ENCODE results near the gene FBXO24. TPM values are rescaled to one million over a fixed set of nuclear protein-coding genes. Genes with fewer than 3 reads are reported as not detected.

Gene FBXO24
- total RNA-seq, 2 experiments from 2014 or later = 0.16 to 1.7 TPM

DNA sequence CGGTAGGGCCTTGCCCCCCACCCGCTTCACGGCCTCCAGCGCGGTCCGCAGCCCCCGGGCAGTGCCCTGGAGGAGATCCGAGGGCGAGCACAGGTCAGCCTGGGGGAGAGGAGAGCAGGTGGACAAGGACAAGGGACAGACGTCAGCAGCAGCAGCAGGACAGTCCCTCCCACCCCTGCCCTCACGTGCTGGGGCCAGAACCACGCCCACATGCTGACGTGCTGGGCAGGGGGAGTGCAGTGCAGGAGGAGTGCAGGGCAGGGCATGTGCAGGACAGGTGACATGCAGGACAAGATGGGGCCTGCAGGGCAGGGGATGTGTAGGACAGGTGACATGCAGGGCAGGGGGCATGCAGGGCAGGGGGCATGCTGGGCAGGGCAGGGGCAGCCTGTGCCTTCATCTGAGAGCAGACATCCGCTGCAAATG lies 10.9 kb upstream of the FBXO24 start:
- peaks cover 59% of the 10 kb centered on the region for H3K36me3 ChIP-seq (ENCODE audit: insufficient read depth, low read length)
- intact Hi-C loops (cut with micrococcal nuclease; ENCODE audit: unreplicated experiment) = no loop called here
- no peak overlapping the region for H3K27ac ChIP-seq (ENCODE audit: low read depth, low read length, poor library complexity, severe bottlenecking)
- no peak for TF ChIP-seq CTCF (conservative IDR thresholded peaks at IDR 0.05; ENCODE audit: low read length)
- no peak for TF ChIP-seq EZH2phosphoT487 (IDR thresholded peaks at IDR 0.05; ENCODE audit: borderline replicate concordance, low read depth, low read length)
- H3K9me2 ChIP-seq (ENCODE audit: insufficient read depth, low read length) = no peaks in the 10 kb centered on the region
- no peaks in the 10 kb centered on the region for H3K79me2 ChIP-seq (ENCODE audit: insufficient read depth, low read depth, low read length)
- no peak overlapping the region for H3K4me2 ChIP-seq (ENCODE audit: low read length)
- no peak for DNase-seq (ENCODE audit: low spot score)
- CTCF ChIA-PET (ENCODE audit: unreplicated experiment) = no interaction called here
- H4K20me1 ChIP-seq (ENCODE audit: insufficient read depth, low read length) = no peaks in the 10 kb centered on the region
- BruUV-seq (replicated peaks) = no TSS peak
- POLR2A ChIA-PET = no interaction called here
- H3K4me1 ChIP-seq (ENCODE audit: insufficient read depth, low read length, poor library complexity, severe bottlenecking) = peaks cover 19% of the 10 kb centered on the region
- no peaks in the 10 kb centered on the region for H3K9me3 ChIP-seq (ENCODE audit: low read length)
- no peak overlapping the region for H2AFZ ChIP-seq (ENCODE audit: low read length)
- no peak overlapping the region for H3K4me3 ChIP-seq (ENCODE audit: low read depth, low read length, poor library complexity, severe bottlenecking)

DNA sequence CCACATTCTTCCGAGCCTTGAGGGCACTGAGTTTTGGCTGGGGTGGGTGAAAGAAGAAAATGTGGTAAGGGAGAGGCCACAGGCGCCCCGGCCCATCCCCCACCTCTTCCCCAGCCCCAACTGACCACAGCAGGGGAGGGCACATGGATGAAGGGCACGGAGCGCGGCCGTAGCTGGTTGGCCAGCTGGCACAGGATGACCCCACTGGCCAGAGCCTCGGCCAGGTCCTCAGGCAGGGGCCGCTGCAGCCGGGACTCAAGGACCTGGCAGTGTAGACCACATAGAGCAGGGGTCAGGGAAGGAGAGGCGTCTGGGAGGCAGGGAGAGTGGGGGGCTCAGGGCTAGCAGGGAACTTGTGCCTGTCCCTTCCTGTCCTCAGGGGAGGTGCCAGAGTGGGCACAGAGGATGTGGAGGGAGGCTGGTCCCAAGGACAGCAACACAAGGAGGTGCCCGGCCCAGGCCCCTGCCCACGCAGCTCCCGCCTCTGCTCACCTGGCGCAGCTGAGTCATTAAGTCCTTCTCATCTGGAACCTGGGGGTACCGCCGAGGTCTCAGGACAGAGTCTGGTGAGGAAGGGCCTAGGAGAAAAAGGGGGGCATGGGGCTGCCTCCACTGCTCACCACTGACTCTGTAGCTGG lies 10.3 kb upstream of the FBXO24 start:
- CTCF ChIA-PET (ENCODE audit: unreplicated experiment) = no interaction called here
- TF ChIP-seq EZH2phosphoT487 (IDR thresholded peaks at IDR 0.05; ENCODE audit: borderline replicate concordance, low read depth, low read length) = no peak
- TF ChIP-seq CTCF (conservative IDR thresholded peaks at IDR 0.05; ENCODE audit: low read length) = no peak
- Histone ChIP-seq H3K79me2 (ENCODE audit: insufficient read depth, low read depth, low read length) (no peaks in the 10 kb centered on the region), H4K20me1 (ENCODE audit: insufficient read depth, low read length) (no peaks in the 10 kb centered on the region), H3K36me3 (ENCODE audit: insufficient read depth, low read length) (peaks cover 65% of the 10 kb centered on the region), H3K9me2 (ENCODE audit: insufficient read depth, low read length) (no peaks in the 10 kb centered on the region), H3K9me3 (ENCODE audit: low read length) (no peaks in the 10 kb centered on the region), H2AFZ (ENCODE audit: low read length) (no peak overlapping the region), H3K4me2 (ENCODE audit: low read length) (no peak overlapping the region), H3K4me3 (ENCODE audit: low read depth, low read length, poor library complexity, severe bottlenecking) (no peak overlapping the region), H3K4me1 (ENCODE audit: insufficient read depth, low read length, poor library complexity, severe bottlenecking) (peaks cover 12% of the 10 kb centered on the region), H3K27ac (ENCODE audit: low read depth, low read length, poor library complexity, severe bottlenecking) (no peak overlapping the region)
- DNase-seq (ENCODE audit: low spot score) = no peak
- intact Hi-C loops (cut with micrococcal nuclease; ENCODE audit: unreplicated experiment) = no loop called here
- no TSS peak for BruUV-seq (replicated peaks)
- POLR2A ChIA-PET = no interaction called here

DNA sequence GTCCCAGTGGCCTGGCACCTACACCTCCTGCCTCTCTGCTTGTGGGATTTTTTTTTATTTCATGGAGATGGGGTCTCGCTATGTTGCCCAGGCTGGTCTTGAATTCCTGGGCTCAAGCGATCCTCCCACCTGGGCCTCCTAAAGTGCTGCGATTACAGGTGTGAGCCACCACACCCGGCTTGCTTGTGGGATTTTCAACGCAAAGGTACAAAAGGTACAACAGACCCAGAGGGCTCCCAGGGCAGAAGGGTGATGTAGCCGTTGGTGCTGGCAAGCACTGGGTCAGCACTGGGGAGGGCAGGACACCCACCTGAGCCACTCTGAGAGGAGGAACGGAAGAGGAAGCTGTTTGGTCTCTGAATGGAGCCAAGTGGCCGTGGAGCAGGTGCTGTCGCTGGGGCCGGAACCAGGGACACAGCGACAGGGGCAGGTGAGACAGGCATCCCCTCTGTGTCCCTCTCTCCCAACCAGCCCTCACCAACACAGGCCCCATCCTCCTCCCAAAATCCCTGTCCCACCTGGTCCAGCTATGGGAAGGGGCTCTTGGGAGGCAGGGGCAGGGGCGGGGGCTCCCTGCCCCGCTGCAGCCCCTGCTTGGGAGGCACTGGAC lies 9.6 kb upstream of the FBXO24 start:
- Histone ChIP-seq H2AFZ (ENCODE audit: low read length) (no peak overlapping the region), H3K4me3 (ENCODE audit: low read depth, low read length, poor library complexity, severe bottlenecking) (no peak overlapping the region), H3K9me3 (ENCODE audit: low read length) (no peaks in the 10 kb centered on the region), H3K79me2 (ENCODE audit: insufficient read depth, low read depth, low read length) (no peaks in the 10 kb centered on the region), H3K9me2 (ENCODE audit: insufficient read depth, low read length) (no peaks in the 10 kb centered on the region), H3K4me2 (ENCODE audit: low read length) (no peak overlapping the region), H4K20me1 (ENCODE audit: insufficient read depth, low read length) (no peaks in the 10 kb centered on the region), H3K4me1 (ENCODE audit: insufficient read depth, low read length, poor library complexity, severe bottlenecking) (peaks cover 7% of the 10 kb centered on the region), H3K27ac (ENCODE audit: low read depth, low read length, poor library complexity, severe bottlenecking) (no peak overlapping the region), H3K36me3 (ENCODE audit: insufficient read depth, low read length) (peaks cover 71% of the 10 kb centered on the region)
- no TSS peak for BruUV-seq (replicated peaks)
- CTCF ChIA-PET (ENCODE audit: unreplicated experiment) = no interaction called here
- intact Hi-C loops (cut with micrococcal nuclease; ENCODE audit: unreplicated experiment) = no loop called here
- no peak for TF ChIP-seq EZH2phosphoT487 (IDR thresholded peaks at IDR 0.05; ENCODE audit: borderline replicate concordance, low read depth, low read length)
- TF ChIP-seq CTCF (conservative IDR thresholded peaks at IDR 0.05; ENCODE audit: low read length) = no peak
- POLR2A ChIA-PET = no interaction called here
- no peak for DNase-seq (ENCODE audit: low spot score)
